G401 (cell line): ENCODE measurements around the gene SUPT3H. TPM values are rescaled to one million over a fixed set of nuclear protein-coding genes. Genes with fewer than 3 reads are reported as not detected.
A peak's percentile ranks its signal among the peaks of the same experiment; 100 is the strongest.

Source experiments
- DNase-seq: peaks from one replicate; pipeline ENCODE4 v3.0.0-alpha.2; 2015; ENCODE audit warnings: low spot score
- in situ Hi-C: cut with HindIII; loops from 2 replicates; pipeline ENCODE4 v1.10.0; 2016; ENCODE audit warnings: low sequenced_read_pairs, mixed read lengths
- total RNA-seq: library from RNA; depleted of rRNA; stranded (reverse); fragments of >200 nt; shearing (Covaris generic); gene quantifications from 2 replicates; pipeline ENCODE4 v1.2.3, GENCODE V29; 2014

The SUPT3H gene
- total RNA-seq, 1 experiment from 2014 or later: 10.9 TPM

DNA sequence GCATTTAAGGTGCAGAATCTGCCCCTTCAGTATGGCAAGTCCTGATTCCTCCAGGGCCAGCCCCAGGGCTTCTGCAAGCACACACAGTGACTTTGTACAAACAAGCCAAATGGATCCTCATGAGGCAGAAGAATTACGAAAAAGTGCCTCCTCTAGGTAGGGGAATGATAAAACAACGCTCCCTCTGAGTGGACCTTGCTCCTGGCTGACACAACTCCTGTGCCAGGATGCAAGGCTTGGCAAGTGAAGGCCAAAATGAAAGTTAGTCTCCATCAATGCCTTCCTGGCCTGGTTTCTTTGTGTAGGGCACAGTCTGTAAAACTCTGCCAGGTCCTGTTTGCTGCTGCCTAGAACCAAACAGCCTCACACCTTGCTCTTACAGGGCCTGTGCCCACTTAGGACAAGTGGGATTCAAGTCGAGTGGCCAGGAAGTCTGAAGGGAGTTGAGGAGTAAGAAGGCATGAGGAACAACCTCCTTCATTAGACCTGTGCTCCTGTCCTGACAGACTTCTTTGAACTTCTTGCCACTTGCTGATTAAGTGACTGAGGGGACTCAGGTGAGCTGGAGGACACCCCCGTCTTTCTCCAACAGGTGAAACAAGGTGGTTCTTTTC lies 573.1 kb downstream of the SUPT3H start:
- in situ Hi-C loops: no loop called here

DNA sequence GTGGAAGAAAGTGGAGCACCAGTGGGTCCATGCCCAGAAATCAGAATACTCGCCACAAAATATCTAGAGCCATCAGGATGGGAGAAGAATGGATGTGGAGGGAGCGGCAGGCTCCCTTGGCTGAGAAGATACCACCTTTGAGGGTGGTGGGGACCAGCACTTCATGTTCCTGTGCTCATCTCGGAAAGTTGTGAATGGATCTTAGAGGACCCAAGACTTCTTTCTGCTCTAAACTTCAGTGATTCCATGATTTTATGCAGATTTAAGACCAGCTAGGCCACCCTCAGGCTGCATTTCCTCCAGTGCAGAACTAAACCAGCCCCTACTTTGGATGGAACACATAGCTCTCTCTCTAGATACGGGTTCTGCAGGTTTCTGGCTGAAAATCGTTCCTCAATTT lies 573.7 kb downstream of the SUPT3H start:
- in situ Hi-C loops: no loop called here
- no peak for DNase-seq

More for the DNA sequence above, 573.1 kb downstream of the SUPT3H start:
- no peak for DNase-seq

DNA sequence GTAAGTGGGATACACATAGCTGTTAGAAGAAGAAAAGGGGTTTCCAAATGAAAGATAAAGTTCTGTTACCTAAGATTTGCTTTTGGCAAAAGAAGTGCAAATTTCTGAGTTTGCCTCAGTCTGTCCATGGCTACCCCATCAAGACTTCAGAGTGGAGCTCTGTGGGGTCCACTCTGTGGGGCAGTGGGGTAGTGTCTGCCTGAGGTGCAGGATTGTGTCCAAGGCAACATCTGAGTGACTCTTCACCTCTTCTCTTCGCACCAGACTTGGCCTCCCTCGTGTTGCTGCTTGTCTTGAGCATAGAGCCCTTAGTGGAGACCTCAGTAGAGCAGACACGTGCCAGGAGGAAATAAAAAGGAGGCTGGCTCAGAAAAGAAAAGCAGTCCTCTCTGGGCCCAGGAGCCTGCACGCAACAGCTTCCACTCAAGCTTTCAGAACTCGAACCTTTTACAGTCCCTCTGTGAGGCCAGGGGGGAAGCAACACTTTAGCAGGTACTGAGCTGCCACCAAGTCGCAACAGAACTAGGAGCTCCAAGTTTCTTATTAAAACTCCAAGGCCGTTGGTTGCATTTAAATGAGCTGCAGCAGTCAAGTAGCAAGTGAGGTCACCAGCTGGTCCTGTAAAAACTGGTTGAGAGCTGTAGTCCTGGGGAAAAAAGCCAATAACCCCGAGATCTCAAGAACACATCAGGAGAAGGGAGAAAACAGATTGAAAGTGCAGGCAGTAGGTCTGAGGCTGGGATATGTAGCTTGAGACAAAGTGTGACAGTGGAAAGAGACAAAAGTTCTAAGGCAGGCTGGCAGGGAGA lies 576.7 kb downstream of the SUPT3H start:
- in situ Hi-C loops: no loop called here
- DNase-seq: no peak

DNA sequence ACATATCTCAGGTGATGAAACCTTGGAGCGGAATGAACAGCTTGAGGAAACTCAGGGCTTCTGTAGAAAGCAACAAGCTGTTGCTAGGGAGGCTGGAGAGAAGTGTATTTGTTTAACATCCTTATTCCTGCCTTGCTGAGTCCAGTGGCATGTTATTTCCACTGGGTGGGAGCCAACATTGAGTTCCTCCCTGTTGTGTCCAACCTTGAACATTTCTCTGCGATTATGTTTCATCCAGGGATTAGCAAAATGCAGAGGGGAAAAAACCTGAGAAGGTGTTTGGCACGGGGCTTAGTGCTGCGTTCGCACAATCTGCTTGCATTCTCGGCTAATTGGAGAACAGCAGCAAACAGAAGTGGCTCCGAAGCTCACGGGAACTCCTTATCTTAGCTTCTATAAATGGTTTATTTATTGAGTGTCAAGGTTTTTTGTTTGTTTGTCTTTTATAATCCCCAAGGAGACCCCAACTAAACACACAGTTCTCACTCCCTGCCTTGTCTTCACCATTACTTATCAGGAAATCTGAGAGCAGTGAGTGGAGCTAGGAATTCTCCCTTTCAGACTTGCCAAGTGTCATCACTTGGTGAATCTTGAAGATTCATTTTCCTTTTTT lies 577.5 kb downstream of the SUPT3H start:
- peak; percentile 4 for DNase-seq
- in situ Hi-C loops: no loop called here

DNA sequence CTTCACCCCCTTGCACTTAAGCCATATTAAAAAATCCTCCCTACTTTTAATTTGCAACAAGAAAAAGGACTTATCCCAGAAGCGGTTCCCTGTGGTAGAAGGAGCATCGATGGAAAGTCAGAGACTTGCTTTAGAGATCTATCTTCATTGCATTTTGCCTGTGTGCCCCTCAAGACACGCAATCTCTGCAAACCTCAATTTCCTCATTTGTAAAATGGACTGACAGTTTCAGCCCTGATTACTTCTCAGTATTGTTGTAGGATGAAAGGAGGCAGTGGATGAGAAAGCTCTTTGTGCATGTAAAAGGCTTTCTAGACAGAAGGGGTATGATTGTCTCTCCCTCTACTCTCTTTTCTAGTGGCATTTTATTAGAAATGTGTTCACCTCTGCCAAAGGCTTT lies 580.0 kb downstream of the SUPT3H start:
- in situ Hi-C loops: no loop called here
- DNase-seq: no peak

DNA sequence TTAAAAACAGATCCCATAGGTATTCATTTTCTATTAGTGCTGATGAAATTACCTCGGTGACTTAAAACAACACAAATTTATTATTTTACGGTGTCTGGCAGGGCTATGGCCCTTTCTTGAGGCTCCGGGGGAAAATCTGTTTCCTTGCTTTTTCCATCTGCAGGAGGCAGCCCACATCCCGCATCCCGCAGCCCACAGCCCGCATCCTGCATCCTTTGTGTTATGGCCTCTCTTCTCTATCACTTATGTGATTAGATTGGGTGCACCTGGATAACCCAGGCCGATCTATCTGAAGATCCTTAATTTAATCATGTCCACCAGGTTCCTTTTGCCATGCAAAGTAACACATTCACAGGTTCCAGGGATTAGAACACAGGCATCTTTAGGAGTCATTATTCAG lies 582.4 kb downstream of the SUPT3H start:
- in situ Hi-C loops: no loop called here
- no peak for DNase-seq

DNA sequence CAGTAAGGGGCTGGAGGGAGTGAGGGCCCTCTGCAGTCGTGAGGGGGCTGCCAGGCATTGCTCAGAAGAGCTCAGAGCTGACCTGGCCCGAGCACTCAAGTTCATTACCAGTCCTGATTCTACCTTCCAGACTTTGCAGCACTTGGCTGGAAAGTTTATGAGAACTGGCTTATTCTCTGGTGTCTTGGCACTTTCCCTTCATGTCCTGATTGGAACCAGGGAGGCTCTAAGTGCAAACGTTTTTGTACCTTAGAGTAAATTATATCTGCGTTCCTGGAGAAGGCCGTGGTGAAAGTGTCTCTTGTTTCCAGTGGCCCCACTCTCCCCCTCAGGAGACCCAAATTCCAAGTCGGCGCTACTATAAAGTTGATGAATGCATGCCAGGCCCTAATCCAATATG lies 587.9 kb downstream of the SUPT3H start:
- no peak for DNase-seq
- in situ Hi-C loops: no loop called here

DNA sequence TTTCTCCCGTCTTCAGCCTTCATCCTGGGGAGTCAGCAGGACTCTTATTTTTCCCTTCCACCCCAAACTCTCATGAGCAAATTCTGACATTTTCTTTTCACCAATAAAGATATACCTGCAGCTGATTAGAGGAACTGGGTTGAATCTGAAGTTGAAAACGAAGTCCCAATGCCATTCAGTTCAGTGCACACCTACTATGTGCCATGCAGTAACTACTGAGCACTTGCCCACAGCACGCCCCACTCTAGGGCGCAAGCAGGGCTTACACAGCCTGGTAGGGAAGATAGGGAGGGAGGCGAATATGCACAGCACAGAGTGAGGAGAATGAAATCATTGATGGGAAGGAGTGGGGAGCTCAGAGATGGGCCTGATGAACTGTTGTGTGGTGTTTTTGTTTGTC lies 588.7 kb downstream of the SUPT3H start:
- DNase-seq: no peak
- in situ Hi-C loops: no loop called here

DNA sequence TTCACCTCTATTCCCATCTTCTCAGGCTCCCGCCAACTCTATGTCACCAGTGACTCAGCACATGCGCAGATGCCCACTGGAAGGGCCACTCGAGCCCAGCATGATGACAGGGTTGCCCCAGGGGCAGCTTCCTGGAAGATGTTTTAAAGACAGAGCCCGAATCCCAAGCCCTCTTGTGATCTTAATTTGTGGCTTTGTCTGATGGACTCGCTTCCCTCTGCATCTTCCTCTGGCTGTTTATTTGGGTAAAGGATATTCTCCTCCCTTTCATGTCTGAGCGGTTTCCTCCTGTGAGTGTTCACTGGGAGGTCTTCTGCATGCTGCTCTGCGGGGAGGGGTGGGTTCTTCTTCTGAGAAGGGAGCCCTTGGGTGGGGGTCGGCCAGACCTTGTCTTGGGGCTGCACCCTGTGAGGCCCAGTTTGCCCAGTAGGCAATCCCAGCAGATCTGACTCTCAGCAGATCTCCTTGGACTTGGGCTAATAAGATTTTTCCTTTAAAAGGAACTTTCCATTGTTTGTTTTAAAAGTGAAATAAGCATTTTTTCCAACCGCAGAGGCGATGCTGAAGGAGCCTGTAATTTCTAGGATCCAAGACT lies 589.2 kb downstream of the SUPT3H start:
- in situ Hi-C loops: no loop called here
- DNase-seq: no peak

DNA sequence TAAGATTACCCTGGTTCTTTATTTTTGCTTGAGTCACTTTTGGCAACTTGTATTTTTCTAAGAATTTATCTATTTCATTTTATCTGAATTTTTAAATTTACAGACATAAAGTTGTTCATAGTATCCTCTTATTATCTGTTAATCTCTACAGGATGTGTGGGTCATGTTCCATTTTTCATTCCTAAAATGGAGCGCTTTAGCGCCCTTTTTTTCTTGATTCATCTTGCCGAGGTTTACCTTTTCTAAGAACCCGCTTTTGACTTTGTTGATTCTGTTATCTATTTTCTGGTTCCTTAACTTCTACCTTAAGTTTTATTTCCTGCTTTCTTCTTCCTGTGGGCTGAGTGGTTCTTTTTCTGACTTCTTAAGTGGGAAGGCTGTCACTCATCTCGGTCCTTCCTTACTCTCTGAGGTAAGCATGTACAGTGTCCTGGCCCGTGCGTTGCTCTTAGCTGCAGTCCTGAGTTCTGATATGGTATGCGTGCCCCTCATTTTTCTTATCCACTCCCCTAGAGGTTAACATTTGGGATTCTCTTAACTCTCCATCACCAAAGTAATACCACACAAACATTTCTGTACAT lies 590.4 kb downstream of the SUPT3H start:
- DNase-seq: no peak
- in situ Hi-C loops: no loop called here

DNA sequence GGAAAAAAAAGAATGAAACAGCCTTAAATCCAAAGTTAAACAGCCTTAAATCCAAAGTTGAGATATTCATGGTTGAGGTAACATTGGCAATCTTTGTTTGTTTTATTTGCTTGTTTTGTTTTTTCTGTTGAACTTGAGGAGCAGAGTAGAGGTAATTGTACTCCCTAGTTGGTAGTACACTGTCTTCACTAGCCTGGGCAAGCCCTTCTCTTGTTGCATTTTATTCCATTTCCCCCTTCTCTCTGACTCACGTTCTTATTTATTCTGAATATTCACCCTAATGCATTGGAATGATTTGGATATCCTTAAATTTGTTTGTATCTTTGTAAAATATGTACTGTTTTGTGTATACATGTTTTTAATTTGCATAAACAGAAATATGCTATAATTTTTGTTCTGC lies 592.6 kb downstream of the SUPT3H start:
- in situ Hi-C loops: no loop called here
- DNase-seq: no peak

DNA sequence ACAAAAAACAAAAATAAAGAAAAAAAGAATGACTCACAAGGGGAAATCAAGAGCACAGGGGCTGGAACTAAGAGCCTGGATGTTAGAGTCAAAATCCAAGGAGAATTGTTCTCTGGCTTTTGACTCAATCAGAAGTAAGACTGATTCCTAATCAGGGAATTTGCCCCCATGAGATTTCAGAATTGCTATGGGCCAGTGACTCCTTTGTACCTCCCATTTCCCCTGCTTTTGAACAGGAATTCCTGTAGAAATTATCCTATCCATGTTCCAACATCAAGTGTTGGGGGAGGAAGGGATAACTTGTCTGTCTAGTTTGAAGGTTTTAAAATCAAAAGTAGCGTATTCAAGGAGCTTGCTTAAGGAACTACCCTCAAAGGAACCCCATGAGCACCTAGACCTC lies 593.5 kb downstream of the SUPT3H start:
- DNase-seq: no peak
- in situ Hi-C loops: no loop called here

DNA sequence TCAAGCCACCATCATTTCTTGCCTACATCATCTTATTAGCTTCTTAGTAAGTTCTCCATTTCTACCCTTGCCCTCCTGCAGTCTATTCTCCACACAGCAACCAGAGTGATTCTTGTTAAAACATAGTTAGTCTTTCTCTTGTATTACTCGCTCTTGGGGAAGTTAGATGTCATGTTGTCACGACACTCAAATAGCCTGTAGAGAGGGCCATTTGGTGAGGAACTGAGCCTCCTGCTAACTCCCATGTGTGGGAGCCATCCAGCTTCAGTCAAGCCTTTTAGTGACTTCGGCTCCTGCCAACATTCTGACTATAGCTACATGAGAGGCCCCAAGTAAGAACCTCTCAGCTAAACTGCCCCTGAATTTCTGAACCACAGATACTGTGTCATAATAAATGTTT lies 594.8 kb downstream of the SUPT3H start:
- in situ Hi-C loops: no loop called here
- DNase-seq: no peak

DNA sequence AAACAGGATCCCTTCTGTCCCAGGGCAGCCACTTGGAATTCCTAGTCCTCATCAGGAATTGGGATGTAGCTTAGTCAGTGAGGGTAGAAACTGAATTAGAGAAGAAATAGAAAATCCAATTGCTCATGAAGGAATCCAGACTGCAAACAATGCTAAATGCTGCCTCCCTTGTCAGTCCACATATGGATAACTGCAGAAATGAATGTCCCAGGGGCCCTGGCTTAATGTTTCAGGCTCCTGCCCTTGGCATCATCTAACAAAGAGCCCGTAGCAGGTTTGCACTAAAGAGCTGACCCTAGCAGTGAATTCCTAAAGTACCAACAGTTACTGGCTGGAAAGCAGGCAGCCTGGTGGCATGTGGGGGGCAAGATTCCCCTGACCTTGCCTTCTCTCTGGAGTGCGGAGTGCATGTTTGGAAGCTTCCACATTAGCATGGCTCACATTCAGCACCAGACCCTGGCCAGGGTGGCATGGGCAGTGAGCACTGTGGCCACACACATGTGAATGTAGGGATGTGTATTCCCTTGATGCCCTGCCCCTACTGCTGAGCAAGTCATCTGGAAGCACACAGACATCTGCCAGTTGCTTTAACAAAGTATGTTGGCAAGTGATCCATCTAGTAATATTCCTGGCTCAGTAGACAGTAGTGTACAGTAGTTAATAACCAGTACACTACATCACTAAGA lies 595.7 kb downstream of the SUPT3H start:
- in situ Hi-C loops: no loop called here
- DNase-seq: no peak

DNA sequence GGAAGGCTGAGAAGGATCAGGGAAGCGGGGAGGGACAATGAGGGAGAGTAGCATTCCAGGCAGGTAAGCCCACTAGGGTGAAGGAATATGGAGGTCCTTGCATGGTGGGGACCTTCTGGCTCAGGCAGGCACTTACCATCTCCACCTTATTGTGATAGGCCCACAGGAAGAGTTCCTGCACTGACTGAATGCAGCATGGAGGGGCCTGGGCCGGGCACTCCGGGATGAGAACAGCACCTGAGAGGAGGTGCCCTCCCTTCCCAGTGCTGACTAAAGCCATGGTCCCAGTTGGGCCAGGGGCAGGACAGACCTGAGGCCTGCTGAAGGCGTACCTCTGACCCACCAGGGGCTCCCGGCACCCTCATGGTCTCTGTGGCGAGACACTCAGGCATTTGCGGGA lies 597.6 kb downstream of the SUPT3H start:
- in situ Hi-C loops: no loop called here
- DNase-seq: no peak

DNA sequence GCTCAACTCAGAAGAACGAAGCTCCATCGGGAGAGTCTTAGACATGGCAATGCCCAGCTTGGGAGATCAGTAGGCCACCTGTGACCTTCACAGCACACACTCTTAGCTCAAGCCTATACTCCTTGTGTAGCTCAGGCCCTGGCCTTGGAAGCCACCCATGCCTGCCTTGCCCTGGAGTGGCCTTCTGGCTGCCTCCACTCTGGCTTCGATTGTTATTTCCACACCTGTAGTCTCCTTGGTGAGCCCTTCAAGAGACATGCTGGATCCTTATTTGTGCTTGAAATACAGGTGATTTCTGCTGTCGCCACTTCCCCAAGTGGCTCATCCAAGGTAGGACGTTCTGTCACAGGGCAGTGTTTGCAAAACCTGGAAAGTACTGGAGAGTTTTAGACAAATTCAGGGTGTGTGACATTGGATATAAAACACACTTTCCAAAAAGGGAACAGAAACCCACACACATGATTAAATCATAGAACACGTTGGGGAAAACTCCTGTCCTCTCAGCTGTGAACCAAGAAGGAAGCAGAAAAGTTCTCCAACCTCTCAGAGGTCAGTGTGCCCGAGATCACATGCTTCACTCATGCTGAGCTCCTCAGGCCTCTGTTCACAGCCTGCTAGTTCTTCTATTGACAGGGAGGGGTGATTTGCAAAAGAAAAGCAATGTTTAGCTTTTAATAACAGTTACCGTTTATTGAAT lies 598.5 kb downstream of the SUPT3H start:
- no peak for DNase-seq
- in situ Hi-C loops: no loop called here
